ENCODE data around the gene SLC7A1. TPM values are rescaled to one million over a fixed set of nuclear protein-coding genes. Genes with fewer than 3 reads are reported as not detected.
A peak's percentile ranks its signal among the peaks of the same experiment; 100 is the strongest.

The SLC7A1 gene
- total RNA-seq, 2 donors from 2014 or later = 191 to 193 TPM

DNA sequence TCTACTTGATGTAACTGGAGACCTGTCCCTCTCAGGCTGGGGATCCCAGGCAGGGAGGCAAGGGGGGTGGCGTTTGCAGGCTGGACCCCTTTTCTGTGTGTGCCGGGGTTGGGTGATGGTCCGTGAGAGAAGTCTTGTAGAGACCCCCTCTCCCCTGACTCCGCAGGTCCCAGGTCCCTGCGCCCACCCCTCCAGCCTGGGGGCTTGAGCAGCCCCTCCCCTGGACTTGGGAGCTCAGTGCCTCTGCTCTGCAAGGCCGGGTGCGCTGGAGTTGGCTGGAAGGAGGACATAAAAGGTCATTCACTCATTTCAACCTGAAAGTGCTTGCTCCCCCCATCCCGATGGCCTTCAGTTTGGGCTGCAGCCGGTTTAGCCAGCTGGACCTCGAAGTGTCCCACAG lies 89.5 kb downstream of the SLC7A1 start:
- Mint-ChIP-seq H3K36me3 (ENCODE audit: insufficient read depth in 2 of 2) (no peaks in the 10 kb centered on the region), H3K4me1 (ENCODE audit: low read depth) (no peaks in the 10 kb centered on the region), H3K27me3 (ENCODE audit: low read depth) (peaks cover 11% of the 10 kb centered on the region), H3K27ac (no peak overlapping the region), H3K9me3 (no peaks in the 10 kb centered on the region), H3K4me3 (no peak overlapping the region)
- DNase-seq = no peak
- ATAC-seq (replicated peaks in 1 of 2) = no peak

DNA sequence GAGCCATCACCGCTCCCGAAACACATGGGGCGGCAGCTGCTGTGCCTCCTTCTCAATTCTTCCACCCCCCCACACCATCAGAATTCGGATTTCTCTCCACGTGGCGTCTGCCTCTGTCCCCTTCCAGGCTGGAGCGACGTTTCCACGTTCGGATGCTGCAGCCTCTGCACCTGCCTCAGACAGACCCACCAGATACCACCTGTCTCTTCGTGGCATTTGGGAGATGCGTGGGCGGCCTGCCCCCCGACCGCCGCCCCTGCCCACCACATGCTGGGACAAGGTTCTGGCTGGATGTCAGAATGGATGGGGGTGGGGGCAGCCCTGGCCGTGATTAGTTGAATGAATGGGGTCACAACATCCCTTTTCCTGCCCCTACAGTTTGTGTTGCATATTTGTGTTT lies 90.0 kb downstream of the SLC7A1 start:
- Mint-ChIP-seq H3K27ac (no peak overlapping the region), H3K4me1 (ENCODE audit: low read depth) (no peaks in the 10 kb centered on the region), H3K4me3 (no peak overlapping the region), H3K9me3 (no peaks in the 10 kb centered on the region), H3K36me3 (ENCODE audit: insufficient read depth in 2 of 2) (no peaks in the 10 kb centered on the region), H3K27me3 (ENCODE audit: low read depth) (peaks cover 11% of the 10 kb centered on the region)
- DNase-seq (no peak), ATAC-seq (replicated peaks in 1 of 2) (no peak)

DNA sequence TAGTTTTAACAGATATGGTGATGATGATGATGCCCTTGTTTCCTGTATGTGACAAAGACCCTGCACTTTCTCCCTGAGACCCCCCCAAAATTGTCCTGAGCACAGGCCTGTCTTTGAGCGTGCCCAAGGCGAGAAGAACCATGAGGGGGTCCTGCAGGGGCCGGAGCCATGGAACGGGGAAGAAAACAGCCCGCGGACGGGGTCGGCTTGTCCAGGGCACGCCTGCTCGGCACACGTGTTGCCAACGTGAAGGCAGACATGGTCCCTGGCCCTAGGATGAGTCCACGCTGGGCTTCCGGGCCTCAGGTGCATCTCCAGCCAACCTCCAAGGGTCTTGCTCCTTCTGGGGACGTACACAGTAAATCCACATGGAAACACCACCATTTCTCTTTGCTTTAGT lies 90.8 kb downstream of the SLC7A1 start:
- Mint-ChIP-seq H3K9me3 (no peaks in the 10 kb centered on the region), H3K27ac (no peak overlapping the region)

DNA sequence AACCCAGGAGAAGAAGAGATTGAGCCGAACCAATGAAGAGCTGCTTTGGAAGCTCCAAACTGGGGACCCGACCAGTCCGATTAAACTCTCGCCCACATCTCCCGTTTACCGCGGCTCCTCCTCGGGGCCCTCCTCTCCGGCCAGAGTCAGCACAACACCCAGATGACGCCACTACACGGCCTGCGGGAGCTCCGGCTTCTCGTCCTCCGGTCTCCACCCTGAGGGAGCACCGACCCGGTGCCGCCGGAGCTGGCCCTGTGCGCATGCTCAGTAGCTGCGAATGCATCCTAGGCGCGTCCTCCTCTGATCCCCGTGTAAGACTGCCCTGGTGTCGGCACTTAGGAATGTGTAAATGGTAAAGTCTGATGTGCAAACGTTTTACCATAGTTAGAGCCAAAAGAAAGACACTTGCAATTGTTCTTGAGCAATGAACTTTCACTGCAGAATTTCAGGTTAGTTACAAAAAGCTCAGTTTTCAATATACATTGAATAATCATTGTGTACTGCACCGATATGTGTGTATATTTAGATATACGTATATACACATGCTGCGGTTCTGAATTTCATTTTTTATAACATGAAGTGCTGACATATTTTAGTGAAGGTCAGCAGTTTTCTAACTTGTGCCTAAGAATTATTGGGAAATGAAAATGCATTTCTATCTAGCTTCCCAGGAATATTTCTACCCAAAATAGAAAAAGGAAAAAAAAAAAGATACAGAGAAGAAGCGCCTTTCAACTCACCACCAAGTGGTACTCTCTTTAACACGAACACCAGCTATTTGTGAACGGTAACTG lies 92.2 kb downstream of the SLC7A1 start:
- DNase-seq (no peak), ATAC-seq (replicated peaks in 1 of 2) (no peak)
- H3K36me3 Mint-ChIP-seq (ENCODE audit: insufficient read depth in 2 of 2) = no peaks in the 10 kb centered on the region
- no peaks in the 10 kb centered on the region for H3K9me3 Mint-ChIP-seq
- peaks cover 11% of the 10 kb centered on the region for H3K27me3 Mint-ChIP-seq (ENCODE audit: low read depth)
- H3K4me3 Mint-ChIP-seq = no peak overlapping the region
- no peaks in the 10 kb centered on the region for H3K4me1 Mint-ChIP-seq (ENCODE audit: low read depth)
- peak overlapping the region; percentile 72 for H3K27ac Mint-ChIP-seq

More for the DNA sequence above, 90.8 kb downstream of the SLC7A1 start:
- Mint-ChIP-seq H3K4me1 (ENCODE audit: low read depth) (no peaks in the 10 kb centered on the region), H3K36me3 (ENCODE audit: insufficient read depth in 2 of 2) (no peaks in the 10 kb centered on the region), H3K27me3 (ENCODE audit: low read depth) (peaks cover 11% of the 10 kb centered on the region), H3K4me3 (no peak overlapping the region)
- ATAC-seq (replicated peaks in 1 of 2) (no peak), DNase-seq (no peak)

DNA sequence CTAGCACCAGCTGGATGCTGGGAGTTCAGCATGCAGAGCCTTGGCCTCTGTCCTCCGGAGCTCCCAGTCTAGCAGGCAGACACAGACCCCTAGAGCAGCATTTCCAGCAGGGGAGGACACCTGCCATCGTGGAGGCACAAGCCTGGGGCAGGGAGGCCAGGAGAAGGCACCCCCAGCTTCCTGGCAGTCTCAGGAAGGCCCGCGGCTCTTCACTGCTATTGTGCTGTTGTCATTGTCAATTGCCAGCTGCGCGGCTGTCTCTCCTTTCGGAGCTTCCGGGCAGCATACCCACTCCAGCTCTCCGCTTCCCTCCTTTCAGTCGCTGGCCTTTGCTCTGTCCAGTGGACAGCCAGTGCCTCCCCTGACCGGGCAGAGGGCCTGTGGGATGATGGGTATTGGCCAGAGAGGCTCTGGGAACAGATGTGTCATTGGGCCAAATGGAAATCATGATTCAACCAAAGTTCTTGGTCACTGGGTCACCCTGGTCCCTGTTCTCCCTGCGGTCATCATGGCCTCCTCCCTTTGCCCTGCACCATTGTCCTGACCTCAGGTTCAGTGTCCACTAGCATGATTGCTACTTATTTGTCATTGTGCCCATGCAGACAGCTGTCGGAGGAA lies 93.0 kb downstream of the SLC7A1 start:
- Mint-ChIP-seq H3K4me3 (no peak overlapping the region), H3K27me3 (ENCODE audit: low read depth) (peaks cover 11% of the 10 kb centered on the region), H3K9me3 (no peaks in the 10 kb centered on the region), H3K36me3 (ENCODE audit: insufficient read depth in 2 of 2) (no peaks in the 10 kb centered on the region), H3K27ac (peak overlapping the region; percentile 17), H3K4me1 (ENCODE audit: low read depth) (no peaks in the 10 kb centered on the region)
- DNase-seq (no peak), ATAC-seq (replicated peaks in 1 of 2) (no peak)

DNA sequence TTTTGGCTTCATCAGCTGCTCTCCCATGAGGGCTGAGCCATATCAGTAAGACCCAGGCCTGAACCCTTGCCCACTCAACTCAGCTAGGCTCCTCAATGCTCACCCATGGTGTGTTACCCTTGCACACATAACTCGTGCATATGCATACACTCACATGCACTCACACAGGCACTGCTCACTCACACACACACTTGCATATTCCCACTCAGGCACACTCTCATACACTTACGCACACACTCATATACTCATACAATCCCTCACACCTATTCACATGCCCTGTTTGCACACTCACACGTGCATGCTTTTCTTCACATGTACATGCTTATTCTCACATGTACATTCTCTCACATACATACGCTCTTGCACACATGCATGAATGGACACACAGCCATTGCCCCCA lies 93.8 kb downstream of the SLC7A1 start:
- Mint-ChIP-seq H3K36me3 (ENCODE audit: insufficient read depth in 2 of 2) (no peaks in the 10 kb centered on the region), H3K27me3 (ENCODE audit: low read depth) (peaks cover 15% of the 10 kb centered on the region), H3K4me1 (ENCODE audit: low read depth) (no peaks in the 10 kb centered on the region), H3K27ac (no peak overlapping the region), H3K9me3 (no peaks in the 10 kb centered on the region), H3K4me3 (no peak overlapping the region)
- no peak for DNase-seq
- ATAC-seq (replicated peaks in 1 of 2) = peak; percentile 9

DNA sequence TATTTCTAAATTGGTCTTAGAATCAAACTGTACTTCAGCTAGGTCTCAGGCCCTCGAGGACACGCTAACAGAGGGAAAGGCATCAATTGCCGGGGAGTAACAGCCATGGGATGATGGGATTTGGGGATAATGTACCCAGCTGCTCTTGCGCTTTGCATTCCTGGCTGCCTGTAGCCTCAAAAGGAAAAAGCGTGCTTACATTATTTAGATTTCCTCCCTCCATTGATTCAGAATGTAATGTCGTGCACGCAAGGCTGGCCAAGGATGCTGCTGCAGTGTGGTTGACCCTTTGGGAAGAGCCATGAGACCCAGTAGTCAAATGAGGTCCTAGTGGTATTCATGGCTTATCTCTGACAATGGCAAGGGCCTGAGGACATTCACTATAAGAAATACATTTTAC lies 95.1 kb downstream of the SLC7A1 start:
- ATAC-seq (replicated peaks in 1 of 2) (no peak), DNase-seq (no peak)
- Mint-ChIP-seq H3K9me3 (no peaks in the 10 kb centered on the region), H3K27me3 (ENCODE audit: low read depth) (peaks cover 25% of the 10 kb centered on the region), H3K4me1 (ENCODE audit: low read depth) (peaks cover 5% of the 10 kb centered on the region), H3K27ac (no peak overlapping the region), H3K4me3 (no peak overlapping the region), H3K36me3 (ENCODE audit: insufficient read depth in 2 of 2) (no peaks in the 10 kb centered on the region)

DNA sequence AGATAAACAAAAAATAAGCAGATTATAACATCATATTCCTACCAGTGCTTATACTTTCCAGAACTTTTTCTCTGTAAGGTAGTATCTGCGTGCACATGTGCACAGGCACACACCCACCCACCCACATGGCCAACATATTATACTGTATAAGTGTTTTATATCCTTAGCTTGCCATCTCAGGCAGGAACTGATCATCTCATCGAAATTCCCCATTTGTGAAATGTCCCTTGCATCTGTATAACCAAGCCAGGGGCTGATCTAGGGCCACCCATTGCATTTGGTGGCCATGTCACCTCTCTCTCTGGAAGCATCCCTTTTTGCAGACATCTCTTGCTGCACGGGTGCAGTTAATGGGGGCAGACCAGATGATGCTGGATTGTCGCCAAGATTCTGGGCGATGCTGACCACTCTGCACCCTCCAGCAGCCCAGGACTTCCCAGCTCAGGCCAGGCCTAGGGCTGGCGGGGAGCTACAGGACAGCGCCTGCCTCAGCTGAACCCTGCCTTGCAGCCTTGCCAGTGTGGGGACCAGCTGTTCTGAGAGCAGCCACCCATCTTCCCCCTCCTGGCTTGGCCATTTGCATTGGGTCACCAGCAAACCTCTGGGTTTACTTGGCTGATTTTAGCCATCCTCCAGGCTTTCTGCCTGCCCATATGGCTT lies 95.9 kb downstream of the SLC7A1 start:
- Mint-ChIP-seq H3K27me3 (ENCODE audit: low read depth) (peaks cover 25% of the 10 kb centered on the region), H3K4me1 (ENCODE audit: low read depth) (peaks cover 5% of the 10 kb centered on the region), H3K9me3 (no peaks in the 10 kb centered on the region), H3K27ac (no peak overlapping the region), H3K36me3 (ENCODE audit: insufficient read depth in 2 of 2) (no peaks in the 10 kb centered on the region), H3K4me3 (no peak overlapping the region)
- ATAC-seq (replicated peaks in 1 of 2) (no peak), DNase-seq (no peak)

DNA sequence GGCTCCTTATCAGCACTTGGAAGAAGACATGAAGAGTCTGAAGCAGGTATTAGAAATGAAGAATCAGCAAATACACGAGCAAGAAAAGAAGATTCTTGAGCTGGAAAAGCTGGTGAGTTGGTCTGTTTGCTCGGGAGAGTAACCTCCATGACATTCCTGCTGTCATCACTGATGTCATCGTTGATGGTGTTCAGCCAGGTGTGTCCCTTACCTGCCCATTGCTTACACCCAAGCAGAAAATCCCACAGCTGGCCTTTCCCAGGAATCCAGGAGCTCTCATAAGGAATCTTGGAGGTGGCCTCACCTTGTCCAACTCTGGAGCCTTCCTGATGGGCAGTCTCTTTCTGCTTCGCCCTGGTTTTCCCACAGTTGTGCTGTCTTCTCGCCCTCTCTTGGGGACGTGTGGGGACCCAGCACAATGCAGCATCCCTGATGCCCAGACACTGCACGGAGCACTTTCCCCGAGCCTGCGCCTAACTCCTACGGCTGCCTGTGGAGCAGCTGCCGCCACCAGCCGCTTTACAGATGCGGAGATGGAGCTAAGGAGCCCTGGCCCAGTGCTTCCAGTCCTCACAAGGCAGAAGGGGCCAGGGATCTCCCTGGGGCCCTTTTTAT lies 97.0 kb downstream of the SLC7A1 start:
- no peak for ATAC-seq (replicated peaks in 1 of 2)
- H3K27me3 Mint-ChIP-seq (ENCODE audit: low read depth) = peaks cover 21% of the 10 kb centered on the region
- H3K27ac Mint-ChIP-seq = no peak overlapping the region
- H3K36me3 Mint-ChIP-seq (ENCODE audit: insufficient read depth in 2 of 2) = no peaks in the 10 kb centered on the region
- DNase-seq = no peak
- H3K4me3 Mint-ChIP-seq = no peak overlapping the region
- H3K4me1 Mint-ChIP-seq (ENCODE audit: low read depth) = peaks cover 5% of the 10 kb centered on the region
- H3K9me3 Mint-ChIP-seq = no peaks in the 10 kb centered on the region

DNA sequence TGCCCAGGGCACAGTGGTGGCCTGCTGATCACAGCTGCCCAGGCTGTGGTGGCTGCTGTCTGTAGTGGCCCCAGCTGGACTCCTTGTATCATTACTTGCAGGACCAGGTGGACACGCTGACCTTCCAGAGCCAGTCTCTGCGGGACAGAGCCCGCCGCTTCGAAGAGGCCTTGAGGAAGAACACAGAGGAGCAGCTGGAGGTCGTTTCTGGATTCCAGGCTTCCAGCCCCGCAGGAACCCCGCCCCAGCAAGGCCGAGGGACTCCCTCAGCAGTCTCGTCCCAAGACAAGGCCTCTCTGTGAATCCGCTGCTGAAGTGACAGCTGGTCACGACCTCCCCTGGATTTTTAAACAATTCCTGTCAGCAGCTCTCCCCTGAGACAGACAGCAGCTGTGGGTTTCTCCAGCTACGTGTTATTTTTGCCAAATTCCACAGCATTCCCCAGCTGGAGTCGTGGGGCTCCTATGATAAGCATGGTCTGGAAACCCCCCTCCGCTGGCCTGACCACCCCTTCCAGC lies 98.3 kb downstream of the SLC7A1 start:
- no peaks in the 10 kb centered on the region for H3K9me3 Mint-ChIP-seq
- DNase-seq = no peak
- no peak overlapping the region for H3K4me3 Mint-ChIP-seq
- ATAC-seq (replicated peaks in 1 of 2) = peak in 1 of 2 donors; percentile 4
- H3K36me3 Mint-ChIP-seq (ENCODE audit: insufficient read depth in 2 of 2) = no peaks in the 10 kb centered on the region
- peaks cover 5% of the 10 kb centered on the region for H3K4me1 Mint-ChIP-seq (ENCODE audit: low read depth)
- peaks cover 14% of the 10 kb centered on the region for H3K27me3 Mint-ChIP-seq (ENCODE audit: low read depth)
- H3K27ac Mint-ChIP-seq = no peak overlapping the region

DNA sequence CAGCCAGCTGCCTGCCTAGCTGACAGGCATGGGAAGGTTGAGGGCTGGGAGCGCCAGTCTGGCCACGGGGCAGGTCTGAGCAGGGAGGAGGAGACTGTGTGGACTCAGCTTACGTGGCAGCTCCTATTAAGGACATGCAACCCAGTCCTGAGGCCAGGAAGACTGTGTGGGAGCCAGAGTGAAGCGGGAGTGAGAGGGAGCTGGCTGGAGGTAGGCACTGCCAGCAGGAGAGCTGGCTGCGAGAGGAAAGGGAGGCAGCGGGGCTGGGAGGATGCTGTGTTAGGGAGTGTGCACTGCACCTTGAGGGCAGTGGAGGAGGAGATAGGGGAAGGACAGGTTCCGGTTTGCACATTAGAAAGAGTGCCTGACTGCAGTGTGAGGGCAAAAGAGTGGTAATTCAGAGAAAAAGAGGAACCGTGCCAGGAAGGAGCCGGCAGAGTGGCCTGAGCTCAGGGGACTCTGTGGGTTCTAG lies 99.2 kb downstream of the SLC7A1 start:
- no peaks in the 10 kb centered on the region for H3K9me3 Mint-ChIP-seq
- H3K4me1 Mint-ChIP-seq (ENCODE audit: low read depth) = peaks cover 5% of the 10 kb centered on the region
- DNase-seq = no peak
- no peak overlapping the region for H3K27ac Mint-ChIP-seq
- no peak overlapping the region for H3K4me3 Mint-ChIP-seq
- ATAC-seq (replicated peaks in 1 of 2) = peak; percentile 26 to 27
- peaks cover 14% of the 10 kb centered on the region for H3K27me3 Mint-ChIP-seq (ENCODE audit: low read depth)
- H3K36me3 Mint-ChIP-seq (ENCODE audit: insufficient read depth in 2 of 2) = no peaks in the 10 kb centered on the region

DNA sequence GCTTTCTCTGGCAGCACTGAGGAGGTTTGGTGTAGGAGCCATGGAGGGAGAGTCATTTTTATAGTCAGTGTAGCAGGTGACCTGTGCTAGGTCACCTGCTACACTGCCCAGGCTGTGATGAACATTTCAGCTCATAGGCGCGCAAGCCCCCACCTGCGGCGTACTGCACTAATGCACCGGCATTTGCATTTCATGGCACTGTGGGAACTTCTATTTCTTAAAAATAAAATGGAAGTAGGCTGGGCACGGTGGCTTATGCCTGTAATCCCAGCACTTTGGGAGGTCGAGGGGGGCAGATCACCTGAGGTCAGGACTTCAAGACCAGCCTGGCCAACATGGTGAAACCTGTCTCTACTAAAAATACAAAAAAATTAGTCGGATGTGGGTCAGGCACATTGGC lies 101.0 kb downstream of the SLC7A1 start:
- Mint-ChIP-seq H3K36me3 (ENCODE audit: insufficient read depth in 2 of 2) (no peaks in the 10 kb centered on the region), H3K4me3 (no peak overlapping the region), H3K27me3 (ENCODE audit: low read depth) (peaks cover 14% of the 10 kb centered on the region), H3K4me1 (ENCODE audit: low read depth) (peaks cover 5% of the 10 kb centered on the region), H3K9me3 (no peaks in the 10 kb centered on the region), H3K27ac (no peak overlapping the region)
- DNase-seq (no peak), ATAC-seq (replicated peaks in 1 of 2) (no peak)

DNA sequence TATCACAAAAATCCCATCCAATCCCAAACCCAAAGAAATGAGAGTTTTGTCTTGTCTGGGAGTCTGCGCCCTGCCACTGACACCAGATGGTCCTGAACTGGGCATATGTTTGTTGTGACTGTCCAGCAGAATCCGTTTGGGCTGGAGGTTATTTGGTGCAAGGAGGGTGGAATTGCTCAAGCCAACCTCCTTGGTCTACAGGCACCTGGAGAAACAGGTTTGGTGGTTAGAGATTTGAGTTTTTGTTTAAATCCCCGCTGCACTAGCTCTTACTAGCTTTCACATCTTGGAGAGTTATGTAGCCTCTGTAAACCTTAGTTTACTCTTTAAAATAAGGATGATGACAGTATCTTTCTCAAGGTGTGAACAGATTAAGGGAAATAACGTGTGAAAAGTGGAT lies 101.7 kb downstream of the SLC7A1 start:
- no peak for ATAC-seq (replicated peaks in 1 of 2)
- no peak overlapping the region for H3K4me3 Mint-ChIP-seq
- H3K27me3 Mint-ChIP-seq (ENCODE audit: low read depth) = peaks cover 14% of the 10 kb centered on the region
- H3K9me3 Mint-ChIP-seq = no peaks in the 10 kb centered on the region
- DNase-seq = no peak
- no peaks in the 10 kb centered on the region for H3K36me3 Mint-ChIP-seq (ENCODE audit: insufficient read depth in 2 of 2)
- H3K4me1 Mint-ChIP-seq (ENCODE audit: low read depth) = peaks cover 5% of the 10 kb centered on the region
- no peak overlapping the region for H3K27ac Mint-ChIP-seq
